Measurements from ENCODE around the gene MYH14. TPM values are rescaled to one million over a fixed set of nuclear protein-coding genes. Genes with fewer than 3 reads are reported as not detected.

MYH14 gene
- total RNA-seq, 1 experiment from 2014 or later: 0.84 TPM

DNA sequence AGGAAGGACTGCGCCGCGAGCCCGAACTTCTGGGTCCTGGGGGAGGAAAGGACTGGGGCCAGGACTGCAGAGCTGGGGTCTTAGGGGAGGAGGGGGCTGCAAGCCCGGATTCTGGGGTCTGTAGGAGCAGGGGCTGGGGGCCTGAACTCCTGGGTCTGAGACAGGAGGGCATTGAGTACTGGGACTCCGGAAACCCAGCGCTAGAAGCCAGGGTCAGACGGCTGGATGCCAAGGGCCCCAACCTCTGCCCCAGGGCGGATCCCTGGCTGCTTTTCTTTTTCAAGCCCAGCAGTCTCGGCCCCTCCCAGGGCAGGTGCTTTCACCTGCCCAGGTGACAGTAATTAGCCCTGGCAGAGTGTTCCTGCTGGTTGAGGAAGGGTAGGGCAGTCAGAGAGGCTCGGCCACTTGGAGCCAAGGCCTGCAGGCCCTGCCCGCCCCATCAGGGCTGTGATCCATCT, 2.3 kb downstream of the MYH14 start:
- H3K27me3 ChIP-seq (replicated peaks; ENCODE audit: insufficient read depth, low read depth, low read length, poor library complexity): peaks cover 37% of the 10 kb centered on the region
- no peaks in the 10 kb centered on the region for H3K9me3 ChIP-seq (ENCODE audit: low read depth, low read length, poor library complexity, severe bottlenecking)
- H3K36me3 ChIP-seq (ENCODE audit: insufficient read depth, low read length, poor library complexity, severe bottlenecking): no peaks in the 10 kb centered on the region
- H3K4me1 ChIP-seq (ENCODE audit: insufficient read depth, low read length, poor library complexity, severe bottlenecking): no peaks in the 10 kb centered on the region
- no peak overlapping the region for H3K4me3 ChIP-seq (ENCODE audit: low read depth, low read length, poor library complexity, severe bottlenecking)
- no peak overlapping the region for H3K27ac ChIP-seq (ENCODE audit: low read depth, low read length, poor library complexity, severe bottlenecking)
- ChIA-PET CTCF (no interaction called here), POLR2A (ENCODE audit: low non-redundant PET) (no interaction called here)
- intact Hi-C loops (cut with micrococcal nuclease; ENCODE audit: unreplicated experiment): no loop called here
- TF ChIP-seq, protein P1, sequence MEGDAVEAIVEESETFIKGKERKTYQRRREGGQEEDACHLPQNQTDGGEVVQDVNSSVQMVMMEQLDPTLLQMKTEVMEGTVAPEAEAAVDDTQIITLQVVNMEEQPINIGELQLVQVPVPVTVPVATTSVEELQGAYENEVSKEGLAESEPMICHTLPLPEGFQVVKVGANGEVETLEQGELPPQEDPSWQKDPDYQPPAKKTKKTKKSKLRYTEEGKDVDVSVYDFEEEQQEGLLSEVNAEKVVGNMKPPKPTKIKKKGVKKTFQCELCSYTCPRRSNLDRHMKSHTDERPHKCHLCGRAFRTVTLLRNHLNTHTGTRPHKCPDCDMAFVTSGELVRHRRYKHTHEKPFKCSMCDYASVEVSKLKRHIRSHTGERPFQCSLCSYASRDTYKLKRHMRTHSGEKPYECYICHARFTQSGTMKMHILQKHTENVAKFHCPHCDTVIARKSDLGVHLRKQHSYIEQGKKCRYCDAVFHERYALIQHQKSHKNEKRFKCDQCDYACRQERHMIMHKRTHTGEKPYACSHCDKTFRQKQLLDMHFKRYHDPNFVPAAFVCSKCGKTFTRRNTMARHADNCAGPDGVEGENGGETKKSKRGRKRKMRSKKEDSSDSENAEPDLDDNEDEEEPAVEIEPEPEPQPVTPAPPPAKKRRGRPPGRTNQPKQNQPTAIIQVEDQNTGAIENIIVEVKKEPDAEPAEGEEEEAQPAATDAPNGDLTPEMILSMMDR (conservative IDR thresholded peaks at IDR 0.05; ENCODE audit: low read depth, low read length): no peak
- TF ChIP-seq EZH2 (IDR thresholded peaks at IDR 0.05; ENCODE audit: borderline replicate concordance, low read depth, low read length, poor library complexity, severe bottlenecking): no peak
- DNase-seq (ENCODE audit: low spot score): no peak
- no TSS peak for BruUV-seq (replicated peaks)

GRCh38 chr19:50206191-50206590, 2.8 kb downstream of the MYH14 start:
- Histone ChIP-seq H3K36me3 (ENCODE audit: insufficient read depth, low read length, poor library complexity, severe bottlenecking) (no peaks in the 10 kb centered on the region), H3K27me3 (replicated peaks; ENCODE audit: insufficient read depth, low read depth, low read length, poor library complexity) (peaks cover 37% of the 10 kb centered on the region), H3K9me3 (ENCODE audit: low read depth, low read length, poor library complexity, severe bottlenecking) (no peaks in the 10 kb centered on the region), H3K4me1 (ENCODE audit: insufficient read depth, low read length, poor library complexity, severe bottlenecking) (no peaks in the 10 kb centered on the region), H3K4me3 (ENCODE audit: low read depth, low read length, poor library complexity, severe bottlenecking) (no peak overlapping the region), H3K27ac (ENCODE audit: low read depth, low read length, poor library complexity, severe bottlenecking) (no peak overlapping the region)
- intact Hi-C loops (cut with micrococcal nuclease; ENCODE audit: unreplicated experiment): no loop called here
- DNase-seq (ENCODE audit: low spot score): no peak
- POLR2A ChIA-PET (ENCODE audit: low non-redundant PET): no interaction called here
- TF ChIP-seq, protein P1 (conservative IDR thresholded peaks at IDR 0.05; ENCODE audit: low read depth, low read length): no peak
- no peak for TF ChIP-seq EZH2 (IDR thresholded peaks at IDR 0.05; ENCODE audit: borderline replicate concordance, low read depth, low read length, poor library complexity, severe bottlenecking)
- CTCF ChIA-PET: no interaction called here
- BruUV-seq (replicated peaks): no TSS peak

GRCh38 chr19:50207730-50208129, 4.3 kb downstream of the MYH14 start:
- peaks cover 30% of the 10 kb centered on the region for H3K27me3 ChIP-seq (replicated peaks; ENCODE audit: insufficient read depth, low read depth, low read length, poor library complexity)
- CTCF ChIA-PET: no interaction called here
- intact Hi-C loops (cut with micrococcal nuclease; ENCODE audit: unreplicated experiment): no loop called here
- H3K9me3 ChIP-seq (ENCODE audit: low read depth, low read length, poor library complexity, severe bottlenecking): no peaks in the 10 kb centered on the region
- DNase-seq (ENCODE audit: low spot score): no peak
- POLR2A ChIA-PET (ENCODE audit: low non-redundant PET): no interaction called here
- H3K36me3 ChIP-seq (ENCODE audit: insufficient read depth, low read length, poor library complexity, severe bottlenecking): no peaks in the 10 kb centered on the region
- TF ChIP-seq, protein P1 (conservative IDR thresholded peaks at IDR 0.05; ENCODE audit: low read depth, low read length): no peak
- no peak for TF ChIP-seq EZH2 (IDR thresholded peaks at IDR 0.05; ENCODE audit: borderline replicate concordance, low read depth, low read length, poor library complexity, severe bottlenecking)
- BruUV-seq (replicated peaks): no TSS peak
- no peaks in the 10 kb centered on the region for H3K4me1 ChIP-seq (ENCODE audit: insufficient read depth, low read length, poor library complexity, severe bottlenecking)
- no peak overlapping the region for H3K27ac ChIP-seq (ENCODE audit: low read depth, low read length, poor library complexity, severe bottlenecking)
- no peak overlapping the region for H3K4me3 ChIP-seq (ENCODE audit: low read depth, low read length, poor library complexity, severe bottlenecking)

Data from A673 (cell line).